PC-3 (cell line): ENCODE measurements around the gene KCNJ10. TPM values are rescaled to one million over a fixed set of nuclear protein-coding genes. Genes with fewer than 3 reads are reported as not detected.

Experiments used
- ATAC-seq: fragments of 200-7000 bp; cut with Tn5 transposase; 2 replicates; pipeline ENCODE4 v1.9.1; 2020; ENCODE audit warnings: mild to moderate bottlenecking, moderate library complexity
- BruUV-seq: library from RNA; stranded (reverse); fragments of 400-500 nt; replicated peaks from 2 replicates; lab custom pipeline; 2021; lab: Mats Ljungman, UMichigan
- CTCF ChIA-PET: fragments of 300-600 bp; sonication (Branson Sonifier 250); formaldehyde crosslinking; loops from one replicate; lab custom pipeline; 2022; ENCODE audit warnings: antibody characterized with exemption; lab: Charles Lee
- POLR2A ChIA-PET: fragments of 300-600 bp; sonication (Branson Sonifier 250); formaldehyde crosslinking; loops from one replicate; lab custom pipeline; 2022; ENCODE audit warnings: antibody characterized with exemption; ENCODE audit not compliant: unreplicated experiment; lab: Charles Lee
- DNase-seq: peaks from one replicate; pipeline ENCODE4 v3.0.0-alpha.2; 2015
- H2AFZ ChIP-seq: fragments of 300-600 bp; sonication (generic); 2 replicates; pipeline ENCODE4 v1.6.0; 2016; ENCODE audit warnings: antibody characterized with exemption, low read length
- H3F3A ChIP-seq: fragments of 300-600 bp; sonication (generic); one replicate; pipeline ENCODE4 v1.6.0; 2017; ENCODE audit warnings: antibody characterized with exemption, low read length, control low read depth, mild to moderate bottlenecking; ENCODE audit not compliant: unreplicated experiment
- H3K27ac ChIP-seq: fragments of 300-600 bp; sonication (generic); 2 replicates; pipeline ENCODE4 v1.5.1; 2016; ENCODE audit warnings: mild to moderate bottlenecking, low read length
- H3K27me3 ChIP-seq: fragments of 300-600 bp; sonication (generic); 2 replicates; pipeline ENCODE4 v1.6.1; 2016; ENCODE audit warnings: low read length, mixed read lengths
- H3K36me3 ChIP-seq: fragments of 300-600 bp; sonication (generic); 2 replicates; pipeline ENCODE4 v1.6.1; 2016; ENCODE audit warnings: low read depth, mixed run types, low read length, mixed read lengths
- H3K4me1 ChIP-seq: fragments of 300-600 bp; sonication (generic); 2 replicates; pipeline ENCODE4 v1.5.1; 2016; ENCODE audit warnings: low read length; ENCODE audit not compliant: insufficient read depth
- H3K4me2 ChIP-seq: fragments of 300-600 bp; sonication (generic); 2 replicates; pipeline ENCODE4 v1.6.0; 2016; ENCODE audit warnings: low read length
- H3K4me3 ChIP-seq: fragments of 300-600 bp; sonication (generic); 2 replicates; pipeline ENCODE4 v1.5.1; 2016; ENCODE audit warnings: mild to moderate bottlenecking, low read length, mixed read lengths
- H3K79me2 ChIP-seq: fragments of 300-600 bp; sonication (generic); 2 replicates; pipeline ENCODE4 v1.6.1; 2017; ENCODE audit warnings: low read length, mixed read lengths
- H3K9ac ChIP-seq: fragments of 300-600 bp; sonication (generic); 2 replicates; pipeline ENCODE4 v1.6.0; 2016; ENCODE audit warnings: mild to moderate bottlenecking, low read length
- H3K9me2 ChIP-seq: fragments of 300-600 bp; sonication (generic); replicated peaks from 2 replicates; pipeline ENCODE4 v1.6.1; 2016; ENCODE audit warnings: mixed run types, low read length, mixed read lengths
- H3K9me3 ChIP-seq: fragments of 300-600 bp; sonication (generic); 2 replicates; pipeline ENCODE4 v1.6.1; 2016; ENCODE audit warnings: low read length, mixed read lengths
- H4K20me1 ChIP-seq: fragments of 300-600 bp; sonication (generic); 2 replicates; pipeline ENCODE4 v1.6.1; 2016; ENCODE audit warnings: low read length, mixed read lengths
- EZH2 ChIP-seq: fragments of 300-600 bp; sonication (generic); IDR thresholded peaks from one replicate; pipeline ENCODE4 v1.6.1; 2017; ENCODE audit warnings: antibody characterized with exemption, mild to moderate bottlenecking, low read length; ENCODE audit not compliant: unreplicated experiment
- EZH2phosphoT487 ChIP-seq: fragments of 300-600 bp; sonication (generic); IDR thresholded peaks from 2 replicates; pipeline ENCODE4 v1.6.1; 2018; ENCODE audit warnings: mild to moderate bottlenecking, antibody characterized with exemption, low read length, borderline replicate concordance
- intact Hi-C: fragments of 100-400 bp; cut with micrococcal nuclease; formaldehyde crosslinking; loops from 2 replicates; pipeline ENCODE4 v1.9.0; 2023
- total RNA-seq: library from RNA; depleted of rRNA; stranded (reverse); fragments of >200 nt; gene quantifications from 2 replicates; pipeline ENCODE4 v1.2.3, GENCODE V29; 2014
- TF ChIP-seq, protein P1 (sequence below): fragments of 300-600 bp; sonication (generic); conservative IDR thresholded peaks from 2 replicates; pipeline ENCODE4 v1.5.1; 2017; ENCODE audit warnings: antibody characterized with exemption, low read depth, mild to moderate bottlenecking, low read length

The KCNJ10 gene
- total RNA-seq, 1 experiment from 2014 or later, result 0.15 TPM

GRCh38 chr1:160090760-160091159 is 20.8 kb upstream of the KCNJ10 start:
- H3K27me3 ChIP-seq, result no peaks in the 10 kb centered on the region
- H3K27ac ChIP-seq, result no peak overlapping the region
- no peaks in the 10 kb centered on the region for H4K20me1 ChIP-seq
- ATAC-seq (no peak), DNase-seq (no peak)
- H3K79me2 ChIP-seq, result no peaks in the 10 kb centered on the region
- CTCF ChIA-PET, result no interaction called here
- no peak for TF ChIP-seq EZH2
- TF ChIP-seq, protein P1, sequence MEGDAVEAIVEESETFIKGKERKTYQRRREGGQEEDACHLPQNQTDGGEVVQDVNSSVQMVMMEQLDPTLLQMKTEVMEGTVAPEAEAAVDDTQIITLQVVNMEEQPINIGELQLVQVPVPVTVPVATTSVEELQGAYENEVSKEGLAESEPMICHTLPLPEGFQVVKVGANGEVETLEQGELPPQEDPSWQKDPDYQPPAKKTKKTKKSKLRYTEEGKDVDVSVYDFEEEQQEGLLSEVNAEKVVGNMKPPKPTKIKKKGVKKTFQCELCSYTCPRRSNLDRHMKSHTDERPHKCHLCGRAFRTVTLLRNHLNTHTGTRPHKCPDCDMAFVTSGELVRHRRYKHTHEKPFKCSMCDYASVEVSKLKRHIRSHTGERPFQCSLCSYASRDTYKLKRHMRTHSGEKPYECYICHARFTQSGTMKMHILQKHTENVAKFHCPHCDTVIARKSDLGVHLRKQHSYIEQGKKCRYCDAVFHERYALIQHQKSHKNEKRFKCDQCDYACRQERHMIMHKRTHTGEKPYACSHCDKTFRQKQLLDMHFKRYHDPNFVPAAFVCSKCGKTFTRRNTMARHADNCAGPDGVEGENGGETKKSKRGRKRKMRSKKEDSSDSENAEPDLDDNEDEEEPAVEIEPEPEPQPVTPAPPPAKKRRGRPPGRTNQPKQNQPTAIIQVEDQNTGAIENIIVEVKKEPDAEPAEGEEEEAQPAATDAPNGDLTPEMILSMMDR, result no peak
- TF ChIP-seq EZH2phosphoT487, result no peak
- H3K9me2 ChIP-seq, result no peaks in the 10 kb centered on the region
- no peaks in the 10 kb centered on the region for H3F3A ChIP-seq
- H3K4me3 ChIP-seq, result no peak overlapping the region
- H3K4me2 ChIP-seq, result no peak overlapping the region
- POLR2A ChIA-PET, result no interaction called here
- no peak overlapping the region for H2AFZ ChIP-seq
- no TSS peak for BruUV-seq
- no peaks in the 10 kb centered on the region for H3K9me3 ChIP-seq
- H3K4me1 ChIP-seq, result no peaks in the 10 kb centered on the region
- intact Hi-C loops, result no loop called here
- no peaks in the 10 kb centered on the region for H3K36me3 ChIP-seq
- no peak overlapping the region for H3K9ac ChIP-seq

GRCh38 chr1:160089883-160090282 is 19.9 kb upstream of the KCNJ10 start:
- Histone ChIP-seq H3K9ac (no peak overlapping the region), H3K4me3 (no peak overlapping the region), H3F3A (no peaks in the 10 kb centered on the region), H3K79me2 (no peaks in the 10 kb centered on the region), H3K4me1 (no peaks in the 10 kb centered on the region), H2AFZ (no peak overlapping the region), H4K20me1 (no peaks in the 10 kb centered on the region), H3K4me2 (no peak overlapping the region), H3K27ac (no peak overlapping the region), H3K27me3 (no peaks in the 10 kb centered on the region), H3K9me3 (no peaks in the 10 kb centered on the region), H3K36me3 (no peaks in the 10 kb centered on the region), H3K9me2 (no peaks in the 10 kb centered on the region)
- POLR2A ChIA-PET, result no interaction called here
- DNase-seq (no peak), ATAC-seq (no peak)
- no TSS peak for BruUV-seq
- intact Hi-C loops, result no loop called here
- TF ChIP-seq EZH2 (no peak), EZH2phosphoT487 (no peak)
- TF ChIP-seq, protein P1, result no peak
- CTCF ChIA-PET, result no interaction called here

DNA sequence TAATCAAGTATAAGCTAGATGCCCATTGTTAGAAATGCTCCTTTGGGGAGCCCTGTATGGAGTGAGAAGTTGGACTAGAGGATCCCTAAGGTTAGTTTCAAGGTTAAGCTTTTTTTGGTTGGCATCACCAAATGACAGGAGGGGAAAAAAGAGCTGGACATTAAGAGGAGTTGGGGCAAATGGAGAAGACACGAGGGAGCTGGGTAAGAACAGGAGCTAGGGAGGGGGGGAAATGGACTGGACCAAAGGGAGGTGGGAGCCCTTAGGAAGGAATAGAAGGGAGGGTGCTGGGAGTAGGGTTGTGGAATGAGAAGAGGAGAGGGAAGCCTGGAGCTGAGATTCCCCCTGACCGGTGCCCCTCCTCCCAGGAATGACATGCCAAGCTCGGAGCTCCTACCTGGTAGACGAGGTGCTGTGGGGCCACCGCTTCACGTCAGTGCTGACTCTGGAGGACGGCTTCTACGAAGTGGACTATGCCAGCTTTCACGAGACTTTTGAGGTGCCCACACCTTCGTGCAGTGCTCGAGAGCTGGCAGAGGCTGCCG is 17.2 kb upstream of the KCNJ10 start:
- TF ChIP-seq, protein P1, result no peak
- TF ChIP-seq EZH2phosphoT487 (no peak), EZH2 (no peak)
- Histone ChIP-seq H3K9ac (no peak overlapping the region), H3F3A (no peaks in the 10 kb centered on the region), H3K4me2 (no peak overlapping the region), H4K20me1 (no peaks in the 10 kb centered on the region), H3K79me2 (no peaks in the 10 kb centered on the region), H3K9me3 (no peaks in the 10 kb centered on the region), H3K9me2 (no peaks in the 10 kb centered on the region), H2AFZ (no peak overlapping the region), H3K36me3 (no peaks in the 10 kb centered on the region), H3K4me3 (no peak overlapping the region), H3K27me3 (peaks cover 6% of the 10 kb centered on the region; the same call in 1 of the 2 replicates), H3K4me1 (peaks cover 4% of the 10 kb centered on the region; the same call in 1 of the 2 replicates), H3K27ac (no peak overlapping the region)
- no TSS peak for BruUV-seq
- intact Hi-C loops, result no loop called here
- ATAC-seq, result no peak
- DNase-seq, result no peak
- CTCF ChIA-PET, result interaction anchor here (0.7 kb wide), 1 partner anchor 10 kb away, joined by 3 read pairs; no protein-coding TSS in a partner anchor
- POLR2A ChIA-PET, result no interaction called here
